ENCODE measurements around the gene SLC38A7. TPM values are rescaled to one million over a fixed set of nuclear protein-coding genes. Genes with fewer than 3 reads are reported as not detected.

Gene SLC38A7
- total and polyA plus RNA-seq, 2 donors (not counting 1 experiment from before 2014, with no cell fraction given), result 8.3 to 23.9 TPM

- Histone ChIP-seq H3K27me3 (replicated peaks in 1 of 4; ENCODE audit: control extremely low read depth in 1 of 4, control insufficient read depth in 3 of 4, insufficient read depth in 4 of 4, low read length in 3 of 4) (no peaks in the 10 kb centered on the region), H3K4me2 (replicated peaks; ENCODE audit: low read depth, low read length, poor library complexity, severe bottlenecking) (peak within 1 kb of the TSS; percentile 81), H3K27ac (ENCODE audit: low read length in 2 of 2) (peak within 1 kb of the TSS; percentile 99 to 100), H3K4me1 (ENCODE audit: control insufficient read depth in 2 of 2, insufficient read depth in 2 of 2, low read length in 2 of 2) (peaks cover 19 to 26% of the 10 kb centered on the region in 2 donors), H3K9me3 (ENCODE audit: control extremely low read depth in 1 of 3, control insufficient read depth in 2 of 3, insufficient read depth in 1 of 3, low read length in 2 of 3) (no peaks in the 10 kb centered on the region), H3K4me3 (ENCODE audit: control extremely low read depth in 1 of 5, extremely low read depth in 1 of 5, insufficient read depth in 1 of 5, low read depth in 2 of 5, low read length in 4 of 5) (peak within 1 kb of the TSS; percentile 54 to 100 (median 100)), H4K20me1 (ENCODE audit: control insufficient read depth, insufficient read depth, low read length, poor library complexity, severe bottlenecking) (peaks cover 14% of the 10 kb centered on the region), H3K9ac (ENCODE audit: low read length) (peak within 1 kb of the TSS; percentile 100), H3K36me3 (replicated peaks in 1 of 2; ENCODE audit: control extremely low read depth in 1 of 2, control insufficient read depth in 1 of 2, extremely low read depth in 1 of 2, insufficient read depth in 2 of 2, low read length in 1 of 2) (peaks cover 0 to 3% of the 10 kb centered on the region in 2 experiments), H3K79me2 (ENCODE audit: control insufficient read depth, insufficient read depth, low read length) (peaks cover 46% of the 10 kb centered on the region), H2AFZ (ENCODE audit: insufficient read depth, low read depth, low read length, poor library complexity, severe bottlenecking) (peak within 1 kb of the TSS; percentile 77)
- ATAC-seq (ENCODE audit: low read depth), result peak; percentile 80
- under 1% methylated on average over 60 of the region's 61 CpGs for WGBS (ENCODE audit: insufficient coverage)
- Mint-ChIP-seq H3K9me3 (ENCODE audit: insufficient read depth) (no peaks in the 10 kb centered on the region), H3K4me3 (peak within 1 kb of the TSS; percentile 93), H3K4me1 (peaks cover 37% of the 10 kb centered on the region), H3K27me3 (no peaks in the 10 kb centered on the region), H3K27ac (peak within 1 kb of the TSS; percentile 97)
- CTCF ChIA-PET, result interaction anchor here (0.6 to 0.8 kb wide), 2 partner anchors 28 to 126 kb away, joined by 3 read pairs; no protein-coding TSS in a partner anchor
- TF ChIP-seq EZH2 (IDR thresholded peaks at IDR 0.05; ENCODE audit: borderline replicate concordance, insufficient read depth, low read depth, low read length, poor library complexity, severe bottlenecking) (peak; percentile 97), CTCF (IDR thresholded peaks at IDR 0.05) (no peak)
- intact Hi-C loops (cut with micrococcal nuclease), result loop anchor here (1.0 to 5.0 kb wide), 7 partner anchors 54 to 1443 kb away; partner anchors contain the start of genes CFAP20, GOT2, PSME3IP1 and RSPRY1
- POLR2A ChIA-PET, result no interaction called here
- DNase-seq, result peak; percentile 98
Observed at GRCh38 chr16:58629733-58630640, 54.6 kb downstream of the SLC38A7 start, which contains the start of gene CNOT1. CNOT1 (minus strand) TSS chr16:58629826; CDS start chr16:58599337, 30,489 bp downstream.

All from B cell (primary cell).